Smooth muscle cell (in vitro differentiated cells): ENCODE data around the gene WDR89. TPM values are rescaled to one million over a fixed set of nuclear protein-coding genes. Genes with fewer than 3 reads are reported as not detected.

Experiments
- DNase-seq: peaks from one replicate; lab custom pipeline; 2025; ENCODE audit not compliant: unreplicated experiment; lab: John Stamatoyannopoulos, UW
- H2AFZ ChIP-seq: fragments of 200-600 bp; sonication (generic); 2 replicates; pipeline ENCODE4 v1.6.0; 2016; ENCODE audit warnings: antibody characterized with exemption, low read depth, mild to moderate bottlenecking
- H3F3A ChIP-seq: fragments of 200-600 bp; sonication (generic); 2 replicates; pipeline ENCODE4 v1.6.0; 2017; ENCODE audit warnings: antibody characterized with exemption, low read depth
- H3K27ac ChIP-seq: fragments of 200-600 bp; sonication (generic); 2 replicates; pipeline ENCODE4 v1.5.1; 2016; ENCODE audit warnings: low read depth, mild to moderate bottlenecking
- H3K27me3 ChIP-seq: fragments of 200-600 bp; sonication (generic); 2 replicates; pipeline ENCODE4 v1.6.1; 2016; ENCODE audit warnings: low read depth, mild to moderate bottlenecking
- H3K36me3 ChIP-seq: fragments of 200-600 bp; sonication (generic); 2 replicates; pipeline ENCODE4 v1.5.1; 2016; ENCODE audit warnings: low read depth
- H3K4me1 ChIP-seq: fragments of 200-600 bp; sonication (generic); 2 replicates; pipeline ENCODE4 v1.5.1; 2016; ENCODE audit warnings: low read depth
- H3K4me2 ChIP-seq: fragments of 200-600 bp; sonication (generic); 2 replicates; pipeline ENCODE4 v1.6.0; 2016; ENCODE audit warnings: mild to moderate bottlenecking
- H3K4me3 ChIP-seq: fragments of 200-600 bp; sonication (generic); 2 replicates; pipeline ENCODE4 v1.5.1; 2016; ENCODE audit warnings: mild to moderate bottlenecking
- H3K79me2 ChIP-seq: fragments of 200-600 bp; sonication (generic); 2 replicates; pipeline ENCODE4 v1.6.0; 2016; ENCODE audit warnings: low read depth, mild to moderate bottlenecking
- H3K9ac ChIP-seq: fragments of 200-600 bp; sonication (generic); 2 replicates; pipeline ENCODE4 v1.6.0; 2016; ENCODE audit warnings: low read depth
- H3K9me3 ChIP-seq: fragments of 200-600 bp; sonication (generic); replicated peaks from 2 replicates; pipeline ENCODE4 v1.5.1; 2016; ENCODE audit warnings: low read depth
- H4K20me1 ChIP-seq: fragments of 200-600 bp; sonication (generic); 2 replicates; pipeline ENCODE4 v1.6.0; 2016; ENCODE audit warnings: low read depth
- WGBS: methylation state at CpG from one replicate; pipeline ENCODE4 v1.1.7; 2016; ENCODE audit warnings: low lambda C conversion rate; 5-methylcytosine and 5-hydroxymethylcytosine counted together
- polyA plus RNA-seq: library from polyadenylated mRNA; unstranded; fragments of >200 nt; fragmentation: Nextera tagmentation; extraction: Ambion mirVana; gene quantifications from 2 replicates; pipeline ENCODE4 v1.2.1, GENCODE V29; 2016
- total RNA-seq: library from RNA; depleted of rRNA; stranded (reverse); fragments of >200 nt; gene quantifications from 2 replicates; pipeline ENCODE4 v1.2.3, GENCODE V29; 2014
- TF ChIP-seq, protein P1 (sequence below): fragments of 200-600 bp; sonication (generic); IDR thresholded peaks from 2 replicates; pipeline ENCODE4 v1.5.1; 2017; ENCODE audit warnings: borderline replicate concordance, mild to moderate bottlenecking, antibody characterized with exemption; ENCODE audit not compliant: insufficient read depth, poor library complexity, severe bottlenecking

WDR89 gene
- total and polyA plus RNA-seq, 2 experiments from 2014 or later: 6.4 to 8.9 TPM

DNA sequence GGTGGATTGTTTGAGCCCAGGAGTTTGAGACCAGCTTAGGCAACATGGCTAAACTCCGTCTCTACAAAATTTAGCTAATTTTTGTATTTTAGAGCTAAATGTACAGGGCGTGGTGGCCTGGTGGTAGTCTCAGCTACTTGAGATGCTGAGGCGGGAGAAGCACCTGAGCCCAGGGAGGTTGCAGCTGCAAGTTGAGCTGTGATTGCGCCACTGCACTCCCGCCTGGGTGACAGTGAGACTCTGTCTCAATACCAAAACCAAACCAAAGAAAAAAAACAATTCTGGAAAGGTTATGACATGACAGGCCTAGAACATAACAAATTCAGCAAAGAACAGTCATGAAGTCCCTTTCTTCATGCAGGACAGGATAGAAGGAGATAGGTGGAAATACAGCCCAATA is 25.7 kb downstream of the WDR89 start:
- WGBS: 98% methylated on average over 5 of the region's 5 CpGs
- Histone ChIP-seq H3K9ac (no peak overlapping the region), H3F3A (peaks cover 6% of the 10 kb centered on the region), H3K9me3 (no peaks in the 10 kb centered on the region), H3K4me1 (no peaks in the 10 kb centered on the region), H3K27ac (no peak overlapping the region), H3K4me3 (no peak overlapping the region), H3K27me3 (no peaks in the 10 kb centered on the region), H3K79me2 (peaks cover 26% of the 10 kb centered on the region), H2AFZ (no peak overlapping the region), H4K20me1 (peaks cover 23% of the 10 kb centered on the region), H3K4me2 (no peak overlapping the region), H3K36me3 (no peaks in the 10 kb centered on the region)
- DNase-seq: no peak
- TF ChIP-seq, protein P1, sequence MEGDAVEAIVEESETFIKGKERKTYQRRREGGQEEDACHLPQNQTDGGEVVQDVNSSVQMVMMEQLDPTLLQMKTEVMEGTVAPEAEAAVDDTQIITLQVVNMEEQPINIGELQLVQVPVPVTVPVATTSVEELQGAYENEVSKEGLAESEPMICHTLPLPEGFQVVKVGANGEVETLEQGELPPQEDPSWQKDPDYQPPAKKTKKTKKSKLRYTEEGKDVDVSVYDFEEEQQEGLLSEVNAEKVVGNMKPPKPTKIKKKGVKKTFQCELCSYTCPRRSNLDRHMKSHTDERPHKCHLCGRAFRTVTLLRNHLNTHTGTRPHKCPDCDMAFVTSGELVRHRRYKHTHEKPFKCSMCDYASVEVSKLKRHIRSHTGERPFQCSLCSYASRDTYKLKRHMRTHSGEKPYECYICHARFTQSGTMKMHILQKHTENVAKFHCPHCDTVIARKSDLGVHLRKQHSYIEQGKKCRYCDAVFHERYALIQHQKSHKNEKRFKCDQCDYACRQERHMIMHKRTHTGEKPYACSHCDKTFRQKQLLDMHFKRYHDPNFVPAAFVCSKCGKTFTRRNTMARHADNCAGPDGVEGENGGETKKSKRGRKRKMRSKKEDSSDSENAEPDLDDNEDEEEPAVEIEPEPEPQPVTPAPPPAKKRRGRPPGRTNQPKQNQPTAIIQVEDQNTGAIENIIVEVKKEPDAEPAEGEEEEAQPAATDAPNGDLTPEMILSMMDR: no peak

DNA sequence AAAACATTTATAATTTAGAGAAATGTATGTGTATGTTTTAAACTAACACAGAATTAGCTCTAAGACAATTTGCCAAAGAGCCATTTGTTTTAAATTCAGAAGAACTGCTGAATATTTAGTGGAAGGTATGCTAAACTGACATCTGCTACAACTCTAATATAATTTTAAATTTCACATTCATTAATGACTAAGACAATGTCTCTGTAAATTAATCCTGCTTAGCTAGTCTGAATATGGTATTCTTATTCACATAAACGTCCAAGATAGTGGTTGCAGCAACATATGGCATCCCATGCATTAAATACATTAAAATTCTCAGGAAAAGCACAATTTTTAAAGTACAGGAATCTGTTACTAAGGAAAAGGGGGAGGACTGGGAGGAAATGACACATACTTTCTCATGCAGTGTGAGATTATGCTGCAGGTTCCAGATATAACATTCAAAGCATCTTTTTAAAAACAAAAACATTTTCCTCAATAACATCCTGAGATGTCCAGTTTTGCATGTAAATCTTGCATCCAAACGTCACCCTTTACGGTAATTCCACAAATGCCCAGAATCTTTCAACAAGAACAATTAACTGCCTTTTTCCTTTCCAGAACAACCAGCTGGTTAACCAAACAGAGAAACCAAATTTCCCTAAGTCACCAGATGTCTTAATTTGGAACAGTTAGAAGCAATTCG is 26.9 kb downstream of the WDR89 start:
- Histone ChIP-seq H3K4me1 (no peaks in the 10 kb centered on the region), H3F3A (peaks cover 6% of the 10 kb centered on the region), H3K36me3 (no peaks in the 10 kb centered on the region), H3K27me3 (no peaks in the 10 kb centered on the region), H3K9me3 (no peaks in the 10 kb centered on the region), H4K20me1 (peaks cover 23% of the 10 kb centered on the region), H3K4me3 (no peak overlapping the region), H3K9ac (no peak overlapping the region), H3K27ac (peak overlapping the region; percentile 44), H2AFZ (no peak overlapping the region), H3K79me2 (peaks cover 21% of the 10 kb centered on the region), H3K4me2 (peak overlapping the region; percentile 48)
- 61% methylated on average over 4 of the region's 4 CpGs for WGBS
- TF ChIP-seq, protein P1: no peak
- no peak for DNase-seq

DNA sequence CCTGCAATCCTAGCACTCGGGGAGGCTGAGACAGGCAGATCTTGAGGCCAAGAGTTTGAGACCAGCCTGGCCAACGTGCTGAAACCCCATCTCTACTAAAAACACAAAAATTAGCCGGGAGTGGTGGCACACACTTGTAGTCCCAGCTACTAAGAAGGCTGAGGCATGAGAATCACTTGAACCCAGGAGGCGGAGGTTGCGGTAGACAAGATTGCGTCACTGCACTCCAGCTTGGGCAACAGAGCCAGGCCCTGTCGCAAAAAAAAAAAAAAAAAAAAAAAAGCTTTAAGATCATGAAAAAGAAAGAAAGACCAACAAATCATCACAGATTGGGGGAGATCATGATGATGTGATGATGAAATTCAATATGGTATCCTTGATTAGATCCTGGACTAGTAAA is 30.6 kb downstream of the WDR89 start:
- H3K4me1 ChIP-seq: no peaks in the 10 kb centered on the region
- H3K36me3 ChIP-seq: no peaks in the 10 kb centered on the region
- no peak for DNase-seq
- H3K27ac ChIP-seq: no peak overlapping the region
- no peak overlapping the region for H3K4me3 ChIP-seq
- H3K4me2 ChIP-seq: no peak overlapping the region
- H3K79me2 ChIP-seq: peaks cover 10% of the 10 kb centered on the region
- no peak overlapping the region for H2AFZ ChIP-seq
- TF ChIP-seq, protein P1: no peak
- H3K9ac ChIP-seq: no peak overlapping the region
- H3K9me3 ChIP-seq: no peaks in the 10 kb centered on the region
- peaks cover 14% of the 10 kb centered on the region for H4K20me1 ChIP-seq
- no peaks in the 10 kb centered on the region for H3K27me3 ChIP-seq
- H3F3A ChIP-seq: peaks cover 6% of the 10 kb centered on the region
- WGBS: over 99% methylated on average over 7 of the region's 7 CpGs

DNA sequence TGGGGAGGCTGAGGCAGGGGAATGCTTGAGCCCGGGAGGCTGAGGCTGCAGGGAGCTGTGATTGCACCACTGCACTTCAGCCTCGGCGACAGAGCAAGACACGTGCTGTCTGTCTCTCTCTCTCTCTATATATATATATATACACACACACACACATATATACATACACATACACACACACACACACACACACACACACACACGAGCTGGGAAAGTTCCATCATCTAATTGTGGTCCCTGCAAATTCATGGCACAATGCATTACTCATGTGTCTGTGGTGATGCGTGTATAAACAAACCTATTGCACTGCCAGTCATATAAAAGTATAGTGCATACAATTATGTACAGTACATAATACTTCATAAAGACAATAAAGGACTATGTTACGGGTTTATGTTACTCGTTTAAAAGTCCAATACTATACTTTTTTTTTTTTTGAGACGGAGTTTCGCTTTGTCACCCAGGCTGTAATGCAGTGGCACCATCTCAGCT is 36.6 kb downstream of the WDR89 start:
- no peaks in the 10 kb centered on the region for H3K36me3 ChIP-seq
- H3K9me3 ChIP-seq: no peaks in the 10 kb centered on the region
- no peak overlapping the region for H3K9ac ChIP-seq
- H3K4me1 ChIP-seq: no peaks in the 10 kb centered on the region
- H2AFZ ChIP-seq: no peak overlapping the region
- no peaks in the 10 kb centered on the region for H3K27me3 ChIP-seq
- H3K27ac ChIP-seq: no peak overlapping the region
- H3K4me2 ChIP-seq: no peak overlapping the region
- DNase-seq: no peak
- H3F3A ChIP-seq: no peaks in the 10 kb centered on the region
- peaks cover 11% of the 10 kb centered on the region for H3K79me2 ChIP-seq
- WGBS: 96% methylated on average over 10 of the region's 10 CpGs
- TF ChIP-seq, protein P1: no peak
- no peak overlapping the region for H3K4me3 ChIP-seq
- no peaks in the 10 kb centered on the region for H4K20me1 ChIP-seq
